SK-N-SH (cell line): ENCODE measurements around the gene JMJD8. TPM values are rescaled to one million over a fixed set of nuclear protein-coding genes. Genes with fewer than 3 reads are reported as not detected.

Source experiments
- CTCF ChIA-PET: fragments of 300-600, 350-600 bp; formaldehyde crosslinking; extraction: SDS; loops from one replicate; lab custom pipeline; 2021; lab: Yijun Ruan, JAX
- POLR2A ChIA-PET: fragments of 350-600 bp; sonication (Branson Sonifier 250); formaldehyde crosslinking; extraction: SDS; loops from one replicate; lab custom pipeline; 2020; ENCODE audit warnings: antibody characterized with exemption, inconsistent platforms; lab: Yijun Ruan, JAX
- DNase-seq: peaks from one replicate; pipeline ENCODE4 v3.0.0; 2012
- H2AFZ ChIP-seq: fragments of 200-600 bp; sonication (generic); 2 replicates; pipeline ENCODE4 v1.8.1; 2016; ENCODE audit warnings: antibody characterized with exemption, mild to moderate bottlenecking, low read depth
- H3F3A ChIP-seq: fragments of 200-600 bp; sonication (generic); replicated peaks from 2 replicates; pipeline ENCODE3; 2016; ENCODE audit warnings: antibody characterized with exemption, mild to moderate bottlenecking; ENCODE audit not compliant: insufficient read depth
- H3K27ac ChIP-seq, 2 experiments: fragments of 200-500 bp in 1 of 2; fragments of 200-600 bp in 1 of 2; sonication (Bioruptor generic) in 1 of 2; sonication (generic), shearing (Covaris generic) in 1 of 2; 2 replicates each; pipeline versions ENCODE4 v1.5.1 to v1.6.1; 2014 to 2016; ENCODE audit warnings: low read depth in 2 of 2, inconsistent platforms in 1 of 2, low read length in 1 of 2, mild to moderate bottlenecking in 1 of 2, mixed read lengths in 1 of 2
- H3K27me3 ChIP-seq: fragments of 200-600 bp; sonication (generic), shearing (Covaris generic); 2 replicates; pipeline ENCODE4 v1.6.1; 2016; ENCODE audit warnings: mixed run types; ENCODE audit not compliant: insufficient read depth
- H3K36me3 ChIP-seq, 2 experiments: fragments of 200-500 bp in 1 of 2; fragments of 200-600 bp in 1 of 2; sonication (Bioruptor generic) in 1 of 2; sonication (generic) in 1 of 2; replicated peaks in 1 of 2; 2 replicates each; pipeline versions ENCODE3 to v1.5.1; 2014 to 2016; ENCODE audit warnings: low read length in 1 of 2, mild to moderate bottlenecking in 1 of 2; ENCODE audit not compliant: insufficient read depth in 2 of 2, control insufficient read depth in 1 of 2
- H3K4me1 ChIP-seq, 2 experiments: fragments of 200-500 bp in 1 of 2; fragments of 200-600 bp in 1 of 2; sonication (Bioruptor generic) in 1 of 2; sonication (generic), shearing (Covaris generic) in 1 of 2; 2 replicates each; pipeline versions ENCODE4 v1.5.1 to v1.6.1; 2014 to 2016; ENCODE audit warnings: low read depth in 1 of 2, low read length in 1 of 2, mixed run types in 1 of 2; ENCODE audit not compliant: insufficient read depth in 2 of 2, control insufficient read depth in 1 of 2
- H3K4me2 ChIP-seq: fragments of 200-600 bp; sonication (generic), shearing (Covaris generic); 2 replicates; pipeline ENCODE4 v1.6.1; 2017; ENCODE audit warnings: mixed run types
- H3K4me3 ChIP-seq, 2 experiments: fragments of 200-500 bp in 1 of 2; fragments of 200-600 bp in 1 of 2; sonication (Bioruptor generic) in 1 of 2; sonication (generic), shearing (Covaris generic) in 1 of 2; 2 replicates each; pipeline versions ENCODE4 v1.5.1 to v1.8.1; 2014 to 2016; ENCODE audit warnings: low read depth in 2 of 2, inconsistent platforms in 1 of 2, low read length in 1 of 2, mild to moderate bottlenecking in 1 of 2, mixed read lengths in 1 of 2, moderate library complexity in 1 of 2
- H3K79me2 ChIP-seq: fragments of 200-600 bp; sonication (generic); 2 replicates; pipeline ENCODE4 v1.8.1; 2017; ENCODE audit warnings: mild to moderate bottlenecking; ENCODE audit not compliant: insufficient read depth
- H3K9ac ChIP-seq: fragments of 200-600 bp; sonication (generic); 2 replicates; pipeline ENCODE4 v1.6.1; 2017; ENCODE audit warnings: mixed run types
- H3K9me2 ChIP-seq: fragments of 200-600 bp; sonication (generic); 2 replicates; pipeline ENCODE4 v1.6.1; 2017; ENCODE audit warnings: mixed run types
- H3K9me3 ChIP-seq: fragments of 200-600 bp; sonication (generic); 2 replicates; pipeline ENCODE4 v1.6.1; 2017; ENCODE audit warnings: mixed run types, mild to moderate bottlenecking, moderate library complexity
- H4K20me1 ChIP-seq: fragments of 200-600 bp; sonication (generic); 2 replicates; pipeline ENCODE4 v1.6.1; 2017; ENCODE audit warnings: mild to moderate bottlenecking, mixed run types; ENCODE audit not compliant: insufficient read depth
- CHD2 ChIP-seq: fragments of 150-350 bp; IDR thresholded peaks from 2 replicates; pipeline ENCODE4 v1.6.1; 2018; ENCODE audit warnings: low read length; ENCODE audit not compliant: partially characterized antibody
- CTCF ChIP-seq: fragments of 200-600 bp; sonication (generic); IDR thresholded peaks from 2 replicates; pipeline ENCODE4 v1.6.1; 2017; ENCODE audit warnings: antibody characterized with exemption, mild to moderate bottlenecking, moderate library complexity
- FOSL2 ChIP-seq: IDR thresholded peaks from 2 replicates; pipeline ENCODE4 v1.4.0; 2012; ENCODE audit warnings: low read depth, mild to moderate bottlenecking, moderate library complexity, borderline replicate concordance
- FOXM1 ChIP-seq: IDR thresholded peaks from 2 replicates; pipeline ENCODE4 v1.4.0; 2012; ENCODE audit warnings: low read depth, mild to moderate bottlenecking
- IRF3 ChIP-seq: fragments of 150-350 bp; IDR thresholded peaks from 2 replicates; pipeline ENCODE4 v1.6.1; 2016; ENCODE audit warnings: mild to moderate bottlenecking, low read depth, low read length
- MAX ChIP-seq: IDR thresholded peaks from 2 replicates; pipeline ENCODE4 v1.4.0; 2012; ENCODE audit warnings: low read depth
- MXI1 ChIP-seq: IDR thresholded peaks from 2 replicates; pipeline ENCODE4 v1.6.1; 2012; ENCODE audit warnings: mild to moderate bottlenecking, low read depth, low read length, improper control_type of control experiment
- NRF1 ChIP-seq: IDR thresholded peaks from 2 replicates; pipeline ENCODE4 v1.6.1; 2012; ENCODE audit warnings: low read depth, mild to moderate bottlenecking, low read length
- POLR2AphosphoS5 ChIP-seq: IDR thresholded peaks from 2 replicates; pipeline ENCODE4 v1.6.1; 2012; ENCODE audit warnings: low read depth, low read length
- RAD21 ChIP-seq: IDR thresholded peaks from 2 replicates; pipeline ENCODE4 v1.6.1; 2012; ENCODE audit warnings: mild to moderate bottlenecking, low read length
- RCOR1 ChIP-seq: fragments of 150-350 bp; IDR thresholded peaks from 2 replicates; pipeline ENCODE4 v1.6.1; 2017; ENCODE audit warnings: antibody characterized with exemption, low read length
- RFX5 ChIP-seq: IDR thresholded peaks from 2 replicates; pipeline ENCODE4 v1.6.1; 2012; ENCODE audit warnings: mild to moderate bottlenecking, improper control_type of control experiment, low read length
- SMC3 ChIP-seq: IDR thresholded peaks from 2 replicates; pipeline ENCODE4 v1.6.1; 2012; ENCODE audit warnings: low read depth, low read length, improper control_type of control experiment
- TAF1 ChIP-seq: IDR thresholded peaks from 2 replicates; pipeline ENCODE4 v1.6.1; 2012; ENCODE audit warnings: low read depth, mild to moderate bottlenecking, low read length, moderate library complexity, borderline replicate concordance
- TCF12 ChIP-seq: IDR thresholded peaks from 2 replicates; pipeline ENCODE4 v1.4.0; 2012
- YY1 ChIP-seq: IDR thresholded peaks from 2 replicates; pipeline ENCODE4 v1.4.0; 2012; ENCODE audit warnings: low read depth, mild to moderate bottlenecking
- WGBS: methylation state at CpG from one replicate; pipeline ENCODE4 v1.1.6; 2017; ENCODE audit warnings: low lambda C conversion rate; 5-methylcytosine and 5-hydroxymethylcytosine counted together
- polyA plus RNA-seq, 3 experiments: library from polyadenylated mRNA; depleted of rRNA; stranded (reverse); fragments of >200 nt; gene quantifications; 2 replicates each; pipeline ENCODE4 v1.2.3, GENCODE V29; 2012

JMJD8 gene
- polyA plus RNA-seq, 1 of the 3 experiments (the other 2 are of a cell fraction): 67.0 TPM

GRCh38 chr16:660459-661183 lies 23.5 kb downstream of the JMJD8 start:
- ChIA-PET POLR2A (interaction anchor here (0.9 to 1.5 kb wide), 7 partner anchors 9 to 72 kb away, joined by 3 to 13 read pairs (median 4); partner anchors contain the start of genes ANTKMT, METRN, METTL26 and STUB1), CTCF (interaction anchor here (0.7 to 6.7 kb wide), 17 partner anchors 9 to 269 kb away, joined by 3 to 92 read pairs (median 4); partner anchors contain the start of genes JMJD8, MCRIP2, METRN and RHBDL1)
- Histone ChIP-seq H3K36me3 (peaks cover 0 to 44% of the 10 kb centered on the region in 2 experiments), H3K9me2 (no peaks in the 10 kb centered on the region), H2AFZ (0 out of 2 replicates have a peak overlapping the region, but pooled peaks have one; percentile 37), H3K79me2 (no peaks in the 10 kb centered on the region), H3F3A (no peaks in the 10 kb centered on the region), H3K4me2 (peak overlapping the region; percentile 63; the same call in 1 of the 2 replicates), H3K4me1 (peaks cover 3 to 35% of the 10 kb centered on the region in 2 experiments; a peak in 3 of 4 replicates), H3K9ac (no peak overlapping the region)
- WGBS: 36% methylated on average over 11 of the region's 43 CpGs
- TF ChIP-seq YY1 (0 out of 2 replicates have a peak, but pooled peaks have one; percentile 43), RAD21 (peak; percentile 14; the same call in 1 of the 2 replicates), MXI1 (peak; percentile 68), CTCF (peak; percentile 55), SMC3 (peak; percentile 23), TCF12 (no peak; the same call in 1 of the 2 replicates), RCOR1 (0 out of 2 replicates have a peak, but pooled peaks have one; percentile 8), MAX (peak; percentile 82; the same call in 1 of the 2 replicates), RFX5 (no peak), CHD2 (peak; percentile 38), TAF1 (peak; percentile 19; the same call in 1 of the 2 replicates), FOSL2 (no peak), NRF1 (peak; percentile 20; the same call in 1 of the 2 replicates), POLR2AphosphoS5 (peak; percentile 26; the same call in 1 of the 2 replicates), FOXM1 (no peak), IRF3 (no peak)
- TF ChIP-seq, all 33 proteins: peak for 11
- no peaks in the 10 kb centered on the region for H3K9me3 ChIP-seq
- peak overlapping the region in 1 of 2 experiments; percentile 40; a peak in 2 of 4 replicates for H3K4me3 ChIP-seq
- H3K27me3 ChIP-seq: no peaks in the 10 kb centered on the region
- H4K20me1 ChIP-seq: no peaks in the 10 kb centered on the region
- peak; percentile 98 for DNase-seq
- peak overlapping the region; percentile 45 to 96 for H3K27ac ChIP-seq
